ENCODE data around the gene CRK. TPM values are rescaled to one million over a fixed set of nuclear protein-coding genes. Genes with fewer than 3 reads are reported as not detected.

Gene CRK
- total and polyA plus RNA-seq, 7 donors, result 33.6 to 88.7 (median 67.7) TPM

DNA sequence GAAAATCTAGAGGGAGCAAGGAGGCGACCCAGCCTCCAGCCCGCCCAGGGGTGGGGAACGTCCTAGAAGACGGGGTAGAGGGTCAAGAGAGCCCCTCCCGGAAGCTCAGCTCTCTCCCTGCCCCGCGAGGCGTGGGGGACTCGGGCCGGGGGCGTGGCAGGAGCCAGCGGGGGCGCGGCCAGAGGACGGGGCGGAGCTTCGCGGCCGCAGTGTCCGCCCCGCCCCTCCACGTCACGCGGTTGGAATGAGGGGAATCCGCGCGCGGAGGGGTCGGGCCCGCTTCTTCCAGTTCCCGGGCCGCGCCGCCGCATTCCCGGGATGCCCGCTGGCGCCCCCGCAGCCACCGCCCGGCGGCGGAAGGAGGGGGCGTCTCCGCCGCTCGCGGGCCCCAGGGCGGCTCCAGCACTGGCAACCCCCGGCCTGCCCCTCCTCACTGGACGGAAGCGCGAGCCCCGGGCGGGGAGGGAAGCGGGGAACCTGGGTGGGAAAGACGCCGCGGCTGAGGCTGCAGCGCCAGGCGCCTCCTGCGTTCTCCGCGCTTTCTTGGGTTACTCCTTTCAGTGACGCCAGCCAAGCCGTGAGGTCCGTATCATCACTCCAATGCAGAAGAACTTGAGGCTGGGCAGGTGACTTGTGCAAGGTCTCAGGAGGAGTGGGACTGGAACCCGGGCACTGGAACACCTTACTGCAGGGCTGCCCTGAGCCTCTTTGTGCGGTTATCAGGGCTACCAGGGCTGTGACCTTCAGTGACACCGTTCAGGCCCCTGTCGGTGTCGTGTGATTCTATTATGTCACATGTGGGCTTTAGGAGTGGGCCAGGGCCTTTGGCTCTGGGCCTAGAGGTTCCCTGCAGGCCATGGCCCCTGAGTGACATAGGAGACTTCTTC lies 32.1 kb upstream of the CRK start:
- H3K4me3 ChIP-seq, result peak overlapping the region; percentile 33 to 91 (median 88)
- 3 to 4% methylated on average over 72 of the region's 72 CpGs for WGBS, 2 donors
- peak overlapping the region; percentile 98 to 100 (median 99) for H3K27ac ChIP-seq
- intact Hi-C loops (cut with DNase I), result loop anchor here (2.0 kb wide), 1 partner anchor 31 kb away; the partner anchor contains the start of gene CRK
- peaks cover 3 to 10% (median 6%) of the 10 kb centered on the region in 4 donors for H3K36me3 ChIP-seq
- TF ChIP-seq POLR2A (IDR thresholded peaks at IDR 0.05), result peak; percentile 22 to 38
- peak; percentile 51 to 72 (median 66) for TF ChIP-seq POLR2AphosphoS5 (IDR thresholded peaks at IDR 0.05)
- TF ChIP-seq, protein P1, sequence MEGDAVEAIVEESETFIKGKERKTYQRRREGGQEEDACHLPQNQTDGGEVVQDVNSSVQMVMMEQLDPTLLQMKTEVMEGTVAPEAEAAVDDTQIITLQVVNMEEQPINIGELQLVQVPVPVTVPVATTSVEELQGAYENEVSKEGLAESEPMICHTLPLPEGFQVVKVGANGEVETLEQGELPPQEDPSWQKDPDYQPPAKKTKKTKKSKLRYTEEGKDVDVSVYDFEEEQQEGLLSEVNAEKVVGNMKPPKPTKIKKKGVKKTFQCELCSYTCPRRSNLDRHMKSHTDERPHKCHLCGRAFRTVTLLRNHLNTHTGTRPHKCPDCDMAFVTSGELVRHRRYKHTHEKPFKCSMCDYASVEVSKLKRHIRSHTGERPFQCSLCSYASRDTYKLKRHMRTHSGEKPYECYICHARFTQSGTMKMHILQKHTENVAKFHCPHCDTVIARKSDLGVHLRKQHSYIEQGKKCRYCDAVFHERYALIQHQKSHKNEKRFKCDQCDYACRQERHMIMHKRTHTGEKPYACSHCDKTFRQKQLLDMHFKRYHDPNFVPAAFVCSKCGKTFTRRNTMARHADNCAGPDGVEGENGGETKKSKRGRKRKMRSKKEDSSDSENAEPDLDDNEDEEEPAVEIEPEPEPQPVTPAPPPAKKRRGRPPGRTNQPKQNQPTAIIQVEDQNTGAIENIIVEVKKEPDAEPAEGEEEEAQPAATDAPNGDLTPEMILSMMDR (IDR thresholded peaks at IDR 0.05), result peak in 2 of 4 experiments; percentile 8 to 9
- TF ChIP-seq EP300 (IDR thresholded peaks at IDR 0.05), result no peak
- H3K27me3 ChIP-seq, result no peaks in the 10 kb centered on the region
- no peaks in the 10 kb centered on the region for H3K9me3 ChIP-seq
- peak; percentile 94 for DNase-seq
- H3K4me1 ChIP-seq, result peaks cover 0 to 84% (median 80%) of the 10 kb centered on the region in 4 donors

DNA sequence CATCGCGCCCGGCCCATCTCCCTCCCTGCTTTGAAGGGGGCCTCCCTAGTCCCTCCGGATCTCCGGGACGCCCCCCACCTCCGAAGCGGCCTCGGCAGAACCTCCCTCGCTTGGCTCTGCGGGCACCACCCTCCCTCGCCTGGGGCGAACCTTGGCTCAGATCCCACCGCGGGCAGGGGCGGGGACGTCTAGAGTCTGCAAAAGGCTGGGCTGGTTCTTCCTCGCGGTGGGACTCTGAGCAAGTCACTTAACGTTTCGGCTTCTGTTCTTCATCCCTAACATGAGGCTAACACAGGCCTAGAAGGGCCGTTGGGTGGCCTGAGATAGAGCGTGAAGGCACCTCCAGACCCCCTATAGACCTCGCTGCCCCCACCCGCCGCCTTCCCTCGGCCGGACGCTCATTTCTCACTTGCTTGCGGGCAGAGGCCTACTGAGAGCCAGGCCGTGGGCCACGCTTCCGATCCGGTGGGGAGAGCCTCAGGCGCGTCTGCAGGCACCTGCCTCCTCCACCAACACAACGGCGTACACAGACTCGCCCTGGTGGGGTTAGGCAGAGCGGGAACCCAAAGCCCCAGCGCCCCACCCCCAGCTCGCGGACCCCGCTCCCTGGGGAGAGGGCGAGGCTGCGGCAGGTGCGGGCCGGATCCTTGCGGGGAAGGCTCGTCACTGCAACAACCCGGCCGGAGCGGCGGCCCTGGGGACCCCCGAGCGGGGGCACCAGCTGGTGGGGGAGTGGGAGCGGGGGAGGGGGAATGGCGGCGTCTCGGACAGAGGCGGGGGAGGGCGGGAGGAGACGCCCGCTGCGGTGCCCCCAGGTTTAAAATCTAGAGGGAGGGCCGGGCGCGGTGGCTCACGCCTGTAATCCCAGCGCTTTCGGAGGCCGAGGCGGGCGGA lies 31.0 kb upstream of the CRK start:
- Histone ChIP-seq H3K9me3 (no peaks in the 10 kb centered on the region), H3K36me3 (peaks cover 6 to 20% (median 6%) of the 10 kb centered on the region in 4 donors), H3K4me1 (peaks cover 0 to 83% (median 78%) of the 10 kb centered on the region in 4 donors), H3K27me3 (no peaks in the 10 kb centered on the region), H3K27ac (peak overlapping the region; percentile 98 to 100 (median 99)), H3K4me3 (peak overlapping the region; percentile 33 to 91 (median 88))
- 5 to 6% methylated on average over 74 of the region's 74 CpGs for whole genome bisulfite sequencing, 2 donors
- intact Hi-C loops (cut with DNase I), result no loop called here
- TF ChIP-seq POLR2AphosphoS5 (IDR thresholded peaks at IDR 0.05) (peak; percentile 33 to 86 (median 62)), POLR2A (IDR thresholded peaks at IDR 0.05) (peak in 1 of 2 donors; percentile 45), EP300 (IDR thresholded peaks at IDR 0.05) (no peak)
- TF ChIP-seq, protein P1 (IDR thresholded peaks at IDR 0.05), result no peak
- DNase-seq, result peak; percentile 96

DNA sequence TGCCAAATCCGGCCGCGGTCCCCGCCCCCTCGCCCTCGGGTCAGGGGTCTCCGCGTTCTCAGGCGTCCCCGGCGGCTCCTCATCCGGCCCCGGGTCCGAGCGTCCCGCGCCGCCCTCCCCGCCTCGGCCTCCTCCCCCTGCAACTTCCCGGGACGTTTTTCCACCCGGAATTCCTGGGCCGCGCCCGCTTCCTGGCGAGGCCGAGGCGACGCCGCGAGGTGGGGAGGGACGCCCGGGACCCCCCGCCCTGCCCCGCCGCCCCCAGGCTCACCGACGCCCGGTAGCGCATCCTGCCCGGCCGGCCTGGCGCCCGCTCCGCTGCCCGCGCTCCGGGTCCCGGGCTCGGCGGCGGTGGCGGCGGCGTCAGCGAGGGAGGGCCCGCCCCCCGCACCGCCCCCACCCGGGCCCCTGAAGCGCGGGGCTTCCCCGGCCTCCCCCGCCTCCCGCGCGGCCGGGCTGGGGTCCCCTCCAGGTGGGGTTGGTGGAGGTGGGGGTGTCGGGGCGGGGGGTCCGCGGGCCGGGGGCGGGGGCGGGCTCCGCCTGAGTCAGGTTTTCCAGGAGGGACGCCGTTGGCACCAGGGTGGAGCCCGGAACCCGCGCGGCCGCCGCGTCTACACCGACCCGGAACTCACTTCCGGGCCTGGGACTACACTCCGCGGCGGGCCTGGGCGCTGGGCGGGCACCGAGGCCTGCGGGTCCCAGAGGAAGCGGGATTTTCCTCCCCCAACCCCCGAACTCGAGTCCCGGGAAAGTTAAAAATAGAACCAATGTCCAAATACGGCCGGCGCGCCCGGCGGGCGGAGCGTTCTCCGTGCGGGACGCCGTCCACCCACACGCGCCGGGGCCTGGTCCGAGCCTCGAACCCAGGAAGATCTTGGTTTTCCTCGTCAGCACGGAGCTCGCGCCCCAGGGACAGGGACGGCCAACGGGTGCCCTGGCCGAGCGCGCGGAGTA lies 29.7 kb upstream of the CRK start:
- peak; percentile 89 for DNase-seq
- Histone ChIP-seq H3K4me1 (peaks cover 0 to 88% (median 84%) of the 10 kb centered on the region in 4 donors), H3K9me3 (no peaks in the 10 kb centered on the region), H3K4me3 (peak overlapping the region; percentile 86 to 91 (median 88)), H3K27ac (peak overlapping the region; percentile 98 to 100 (median 99)), H3K36me3 (peaks cover 6 to 32% (median 7%) of the 10 kb centered on the region in 4 donors), H3K27me3 (no peaks in the 10 kb centered on the region)
- intact Hi-C loops (cut with DNase I), result no loop called here
- TF ChIP-seq POLR2AphosphoS5 (IDR thresholded peaks at IDR 0.05), result peak; percentile 48 to 69 (median 62)
- TF ChIP-seq, protein P1 (IDR thresholded peaks at IDR 0.05), result no peak
- TF ChIP-seq EP300 (IDR thresholded peaks at IDR 0.05), result no peak
- TF ChIP-seq POLR2A (IDR thresholded peaks at IDR 0.05), result peak in 1 of 2 donors; percentile 13
- 1% methylated on average over 127 of the region's 127 CpGs for WGBS, 2 donors

Measured in sigmoid colon (tissue), 7 donors.